AG04449 (cell line): Measurements from ENCODE around the gene CPA5.
"Not testable (repeated sequence)": the region's sequence is repeated elsewhere in the genome, so short reads cannot be mapped to it uniquely, and the experiment has no call there.

Source experiments
- CTCF ChIA-PET: fragments of 350-600 bp; formaldehyde crosslinking; extraction: SDS; loops from one replicate; lab custom pipeline; 2021; ENCODE audit warnings: antibody characterized with exemption; lab: Yijun Ruan, JAX
- POLR2A ChIA-PET: fragments of 400-600, 350-600 bp; formaldehyde crosslinking; extraction: SDS; loops from one replicate; lab custom pipeline; 2020; ENCODE audit warnings: antibody characterized with exemption, inconsistent platforms; lab: Yijun Ruan, JAX
- DNase-seq: peaks from one replicate; pipeline ENCODE4 v3.0.0-alpha.2; 2010; ENCODE audit warnings: low read depth, low spot score
- H3K4me3 ChIP-seq: 2 replicates; pipeline ENCODE4 v1.5.1; 2011; ENCODE audit warnings: low read depth, mild to moderate bottlenecking, control low read depth, low read length
- TF ChIP-seq, protein P1 (sequence below): IDR thresholded peaks from one replicate; pipeline ENCODE4 v1.5.1; 2011; ENCODE audit warnings: mild to moderate bottlenecking, moderate library complexity, low read length, control low read depth, inconsistent platforms; ENCODE audit not compliant: insufficient read depth; ENCODE audit errors: missing control alignments

Gene CPA5

GRCh38 chr7:130305433-130306042 is 39.1 kb upstream of the CPA5 start:
- ChIA-PET POLR2A (interaction anchor here (0.6 kb wide), 1 partner anchor 13 kb away, joined by 3 read pairs; the partner anchor contains the start of gene CPA4), CTCF (no interaction called here)
- TF ChIP-seq, protein P1, sequence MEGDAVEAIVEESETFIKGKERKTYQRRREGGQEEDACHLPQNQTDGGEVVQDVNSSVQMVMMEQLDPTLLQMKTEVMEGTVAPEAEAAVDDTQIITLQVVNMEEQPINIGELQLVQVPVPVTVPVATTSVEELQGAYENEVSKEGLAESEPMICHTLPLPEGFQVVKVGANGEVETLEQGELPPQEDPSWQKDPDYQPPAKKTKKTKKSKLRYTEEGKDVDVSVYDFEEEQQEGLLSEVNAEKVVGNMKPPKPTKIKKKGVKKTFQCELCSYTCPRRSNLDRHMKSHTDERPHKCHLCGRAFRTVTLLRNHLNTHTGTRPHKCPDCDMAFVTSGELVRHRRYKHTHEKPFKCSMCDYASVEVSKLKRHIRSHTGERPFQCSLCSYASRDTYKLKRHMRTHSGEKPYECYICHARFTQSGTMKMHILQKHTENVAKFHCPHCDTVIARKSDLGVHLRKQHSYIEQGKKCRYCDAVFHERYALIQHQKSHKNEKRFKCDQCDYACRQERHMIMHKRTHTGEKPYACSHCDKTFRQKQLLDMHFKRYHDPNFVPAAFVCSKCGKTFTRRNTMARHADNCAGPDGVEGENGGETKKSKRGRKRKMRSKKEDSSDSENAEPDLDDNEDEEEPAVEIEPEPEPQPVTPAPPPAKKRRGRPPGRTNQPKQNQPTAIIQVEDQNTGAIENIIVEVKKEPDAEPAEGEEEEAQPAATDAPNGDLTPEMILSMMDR: no peak
- no peak overlapping the region for H3K4me3 ChIP-seq
- DNase-seq: no peak

GRCh38 chr7:130309986-130310385 is 34.6 kb upstream of the CPA5 start:
- no peak for DNase-seq
- POLR2A ChIA-PET: no interaction called here
- H3K4me3 ChIP-seq: no peak overlapping the region
- CTCF ChIA-PET: interaction anchor here (0.6 to 1.5 kb wide), 3 partner anchors 12 to 27 kb away, joined by 3 to 5 read pairs (median 5); no protein-coding TSS in a partner anchor
- TF ChIP-seq, protein P1: no peak

DNA sequence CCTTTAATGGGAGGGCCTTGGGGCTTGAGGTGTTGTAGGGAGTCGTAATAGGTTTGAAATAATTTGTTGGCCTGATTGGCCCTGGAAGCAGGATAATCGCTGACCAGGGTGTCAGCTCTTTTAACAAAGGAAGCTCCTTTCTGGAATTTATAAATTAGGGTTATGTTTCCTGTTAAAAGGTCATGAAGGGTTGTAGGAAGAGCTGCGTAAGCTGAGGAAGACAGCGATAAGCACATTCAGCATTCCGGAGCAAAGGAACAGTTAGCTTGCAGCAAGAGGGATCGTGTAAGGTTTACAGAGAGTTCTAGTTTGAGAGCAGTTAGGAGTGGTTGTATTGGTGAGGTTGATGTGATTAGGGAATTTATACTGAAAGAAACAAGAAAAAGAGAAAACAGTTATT is 30.3 kb upstream of the CPA5 start:
- ChIA-PET POLR2A (no interaction called here), CTCF (no interaction called here)
- TF ChIP-seq, protein P1: no peak
- no peak for DNase-seq
- H3K4me3 ChIP-seq: no peak overlapping the region

- ChIA-PET CTCF (interaction anchor here (0.8 to 1.2 kb wide), 2 partner anchors 26 kb away, joined by 3 read pairs; partner anchors contain the start of gene CPA4), POLR2A (no interaction called here)
- DNase-seq: no peak
- H3K4me3 ChIP-seq: no peak overlapping the region
- TF ChIP-seq, protein P1: no peak
Measured at GRCh38 chr7:130319541-130319940, 25.1 kb upstream of the CPA5 start.

- POLR2A ChIA-PET: interaction anchor here (1.3 kb wide), 1 partner anchor 29 kb away, joined by 3 read pairs; no protein-coding TSS in a partner anchor
- CTCF ChIA-PET: interaction anchor here (1.0 to 1.6 kb wide), 2 partner anchors 12 to 26 kb away, joined by 3 to 5 read pairs; no protein-coding TSS in a partner anchor
- not testable (repeated sequence) for H3K4me3 ChIP-seq, DNase-seq
Measured at GRCh38 chr7:130321542-130322229, 22.9 kb upstream of the CPA5 start.

DNA sequence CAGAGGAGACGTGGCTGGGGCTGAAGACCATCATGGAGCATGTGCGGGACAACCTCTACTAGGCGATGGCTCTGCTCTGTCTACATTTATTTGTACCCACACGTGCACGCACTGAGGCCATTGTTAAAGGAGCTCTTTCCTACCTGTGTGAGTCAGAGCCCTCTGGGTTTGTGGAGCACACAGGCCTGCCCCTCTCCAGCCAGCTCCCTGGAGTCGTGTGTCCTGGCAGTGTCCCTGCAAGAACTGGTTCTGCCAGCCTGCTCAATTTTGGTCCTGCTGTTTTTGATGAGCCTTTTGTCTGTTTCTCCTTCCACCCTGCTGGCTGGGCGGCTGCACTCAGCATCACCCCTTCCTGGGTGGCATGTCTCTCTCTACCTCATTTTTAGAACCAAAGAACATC is 22.0 kb upstream of the CPA5 start:
- TF ChIP-seq, protein P1: no peak
- POLR2A ChIA-PET: no interaction called here
- no peak for DNase-seq
- CTCF ChIA-PET: interaction anchor here (1.0 to 1.6 kb wide), 2 partner anchors 13 to 27 kb away, joined by 3 to 5 read pairs; no protein-coding TSS in a partner anchor
- no peak overlapping the region for H3K4me3 ChIP-seq
